ENCODE results near the gene SHKBP1. TPM values are rescaled to one million over a fixed set of nuclear protein-coding genes. Genes with fewer than 3 reads are reported as not detected.

The SHKBP1 gene
- total and polyA plus RNA-seq, 2 of the 13 experiments (the other 11 are each of a cell fraction or from before 2014, with no cell fraction given): 16.2 to 17.4 TPM

DNA sequence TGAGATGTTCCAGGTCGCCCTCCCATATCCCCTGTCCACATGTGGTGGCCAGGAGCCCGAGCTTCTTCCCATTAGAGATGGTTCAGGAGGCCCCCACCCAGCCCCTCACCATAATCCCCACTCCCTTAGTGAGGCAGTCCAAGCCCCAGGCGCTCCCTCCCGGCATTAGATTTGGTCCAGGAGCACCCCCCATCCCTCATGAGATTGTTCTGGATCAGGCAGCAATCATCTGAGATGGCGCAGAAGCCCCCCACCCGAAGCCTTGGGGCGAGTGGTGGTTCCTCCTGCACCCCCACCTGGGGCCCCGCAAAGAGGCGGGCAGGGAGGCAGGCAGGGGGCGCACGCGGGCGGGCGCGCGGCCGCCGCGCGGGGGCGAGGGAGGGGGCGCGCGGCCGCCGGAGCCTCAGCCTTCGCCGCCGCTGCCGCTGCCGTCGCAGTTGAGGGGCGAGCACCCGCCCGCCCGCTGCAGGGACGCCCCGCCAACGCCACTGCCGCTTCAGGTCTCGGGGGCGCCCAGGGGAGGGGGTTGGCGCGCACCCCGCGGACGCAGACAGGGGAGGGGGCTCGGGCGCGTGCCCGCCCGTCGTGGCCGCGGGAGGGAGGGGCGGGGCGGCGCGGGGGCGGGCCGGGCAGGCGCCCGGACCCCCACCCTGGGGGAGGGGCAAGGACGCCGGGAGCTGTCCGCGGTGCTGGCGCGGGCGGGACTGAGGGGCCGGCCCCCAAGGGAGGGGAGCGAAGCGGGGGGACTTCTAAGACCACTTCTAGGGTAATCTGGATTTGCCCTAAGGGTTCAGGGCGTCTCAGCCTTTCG, 46.4 kb upstream of the SHKBP1 start:
- Histone ChIP-seq H3K4me1 (ENCODE audit: insufficient read depth, low read length) (peaks cover 27% of the 10 kb centered on the region), H3K36me3 (replicated peaks in 1 of 2; ENCODE audit: control insufficient read depth in 1 of 2, insufficient read depth in 2 of 2, low read length in 2 of 2) (no peaks in the 10 kb centered on the region), H3K9me3 (ENCODE audit: low read length) (no peaks in the 10 kb centered on the region), H3K27me3 (ENCODE audit: control insufficient read depth in 1 of 2, insufficient read depth in 2 of 2, low read length in 2 of 2) (no peaks in the 10 kb centered on the region; a peak in 1 of 5 replicates), H3K4me3 (replicated peaks in 1 of 3; ENCODE audit: insufficient read depth in 1 of 3, low read depth in 2 of 3, low read length in 3 of 3) (peak overlapping the region; percentile 44 to 65 (median 51); a peak in 4 of 6 replicates), H3K4me2 (ENCODE audit: low read depth, low read length) (peak overlapping the region; percentile 85), H2AFZ (ENCODE audit: low read length) (no peak overlapping the region), H3K27ac (ENCODE audit: extremely low read length, insufficient read depth, low read length) (no peak overlapping the region), H3K79me2 (ENCODE audit: insufficient read depth, low read length) (no peaks in the 10 kb centered on the region), H3K9ac (ENCODE audit: insufficient read depth, low read depth, low read length) (no peak overlapping the region), H4K20me1 (ENCODE audit: insufficient read depth, low read length) (no peaks in the 10 kb centered on the region)
- DNase-seq (ENCODE audit: low spot score) (no peak), FAIRE-seq (no peak), ATAC-seq (no peak)
- BruUV-seq (replicated peaks): no TSS peak
- in situ Hi-C loops (cut with HindIII; ENCODE audit: extremely low pct_ligation_motif_present, low pct_unique_long_range_greater_than_20kb): loop anchor here (5.0 kb wide), 1 partner anchor 72 kb away; the partner anchor contains the start of gene LTBP4
- WGBS (ENCODE audit: low lambda C conversion rate): 24% methylated on average over 4 of the region's 75 CpGs
- CTCF ChIA-PET (ENCODE audit: low intra/inter-chr PET ratio, low total read pairs): interaction anchor here (2.6 kb wide), 1 partner anchor 104 kb away, joined by 9 read pairs; no protein-coding TSS in a partner anchor
- POLR2A ChIA-PET: interaction anchor here (1.1 kb wide), 1 partner anchor 187 kb away, joined by 3 read pairs; the partner anchor contains the start of genes COQ8B and ITPKC
- intact Hi-C loops (cut with micrococcal nuclease; ENCODE audit: unreplicated experiment): no loop called here
- TF ChIP-seq, protein P1, sequence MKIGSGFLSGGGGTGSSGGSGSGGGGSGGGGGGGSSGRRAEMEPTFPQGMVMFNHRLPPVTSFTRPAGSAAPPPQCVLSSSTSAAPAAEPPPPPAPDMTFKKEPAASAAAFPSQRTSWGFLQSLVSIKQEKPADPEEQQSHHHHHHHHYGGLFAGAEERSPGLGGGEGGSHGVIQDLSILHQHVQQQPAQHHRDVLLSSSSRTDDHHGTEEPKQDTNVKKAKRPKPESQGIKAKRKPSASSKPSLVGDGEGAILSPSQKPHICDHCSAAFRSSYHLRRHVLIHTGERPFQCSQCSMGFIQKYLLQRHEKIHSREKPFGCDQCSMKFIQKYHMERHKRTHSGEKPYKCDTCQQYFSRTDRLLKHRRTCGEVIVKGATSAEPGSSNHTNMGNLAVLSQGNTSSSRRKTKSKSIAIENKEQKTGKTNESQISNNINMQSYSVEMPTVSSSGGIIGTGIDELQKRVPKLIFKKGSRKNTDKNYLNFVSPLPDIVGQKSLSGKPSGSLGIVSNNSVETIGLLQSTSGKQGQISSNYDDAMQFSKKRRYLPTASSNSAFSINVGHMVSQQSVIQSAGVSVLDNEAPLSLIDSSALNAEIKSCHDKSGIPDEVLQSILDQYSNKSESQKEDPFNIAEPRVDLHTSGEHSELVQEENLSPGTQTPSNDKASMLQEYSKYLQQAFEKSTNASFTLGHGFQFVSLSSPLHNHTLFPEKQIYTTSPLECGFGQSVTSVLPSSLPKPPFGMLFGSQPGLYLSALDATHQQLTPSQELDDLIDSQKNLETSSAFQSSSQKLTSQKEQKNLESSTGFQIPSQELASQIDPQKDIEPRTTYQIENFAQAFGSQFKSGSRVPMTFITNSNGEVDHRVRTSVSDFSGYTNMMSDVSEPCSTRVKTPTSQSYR (CRISPR knock-in tag; IDR thresholded peaks at IDR 0.05; ENCODE audit: borderline replicate concordance): peak; percentile 49; the same call in 1 of the 2 replicates
- TF ChIP-seq ZNF547 (CRISPR knock-in tag; IDR thresholded peaks at IDR 0.05) (0 out of 2 replicates have a peak, but pooled peaks have one; percentile 48), TBL1XR1 (IDR thresholded peaks at IDR 0.05; ENCODE audit: borderline replicate concordance, low read length, partially characterized antibody) (no peak), MATR3 (CRISPR knock-in tag; IDR thresholded peaks at IDR 0.05) (no peak), SALL1 (CRISPR knock-in tag; IDR thresholded peaks at IDR 0.05) (peak; percentile 39; the same call in 1 of the 2 replicates), KLF16 (CRISPR knock-in tag; IDR thresholded peaks at IDR 0.05) (0 out of 4 replicates have a peak, but pooled peaks of 1 of the 2 experiments have one; percentile 45)
- TF ChIP-seq, protein P2, sequence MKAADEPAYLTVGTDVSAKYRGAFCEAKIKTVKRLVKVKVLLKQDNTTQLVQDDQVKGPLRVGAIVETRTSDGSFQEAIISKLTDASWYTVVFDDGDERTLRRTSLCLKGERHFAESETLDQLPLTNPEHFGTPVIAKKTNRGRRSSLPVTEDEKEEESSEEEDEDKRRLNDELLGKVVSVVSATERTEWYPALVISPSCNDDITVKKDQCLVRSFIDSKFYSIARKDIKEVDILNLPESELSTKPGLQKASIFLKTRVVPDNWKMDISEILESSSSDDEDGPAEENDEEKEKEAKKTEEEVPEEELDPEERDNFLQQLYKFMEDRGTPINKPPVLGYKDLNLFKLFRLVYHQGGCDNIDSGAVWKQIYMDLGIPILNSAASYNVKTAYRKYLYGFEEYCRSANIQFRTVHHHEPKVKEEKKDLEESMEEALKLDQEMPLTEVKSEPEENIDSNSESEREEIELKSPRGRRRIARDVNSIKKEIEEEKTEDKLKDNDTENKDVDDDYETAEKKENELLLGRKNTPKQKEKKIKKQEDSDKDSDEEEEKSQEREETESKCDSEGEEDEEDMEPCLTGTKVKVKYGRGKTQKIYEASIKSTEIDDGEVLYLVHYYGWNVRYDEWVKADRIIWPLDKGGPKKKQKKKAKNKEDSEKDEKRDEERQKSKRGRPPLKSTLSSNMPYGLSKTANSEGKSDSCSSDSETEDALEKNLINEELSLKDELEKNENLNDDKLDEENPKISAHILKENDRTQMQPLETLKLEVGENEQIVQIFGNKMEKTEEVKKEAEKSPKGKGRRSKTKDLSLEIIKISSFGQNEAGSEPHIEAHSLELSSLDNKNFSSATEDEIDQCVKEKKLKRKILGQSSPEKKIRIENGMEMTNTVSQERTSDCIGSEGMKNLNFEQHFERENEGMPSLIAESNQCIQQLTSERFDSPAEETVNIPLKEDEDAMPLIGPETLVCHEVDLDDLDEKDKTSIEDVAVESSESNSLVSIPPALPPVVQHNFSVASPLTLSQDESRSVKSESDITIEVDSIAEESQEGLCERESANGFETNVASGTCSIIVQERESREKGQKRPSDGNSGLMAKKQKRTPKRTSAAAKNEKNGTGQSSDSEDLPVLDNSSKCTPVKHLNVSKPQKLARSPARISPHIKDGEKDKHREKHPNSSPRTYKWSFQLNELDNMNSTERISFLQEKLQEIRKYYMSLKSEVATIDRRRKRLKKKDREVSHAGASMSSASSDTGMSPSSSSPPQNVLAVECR (CRISPR knock-in tag; IDR thresholded peaks at IDR 0.05; ENCODE audit: borderline replicate concordance): peak; percentile 40; the same call in 1 of the 2 replicates
- TF ChIP-seq, protein P3, sequence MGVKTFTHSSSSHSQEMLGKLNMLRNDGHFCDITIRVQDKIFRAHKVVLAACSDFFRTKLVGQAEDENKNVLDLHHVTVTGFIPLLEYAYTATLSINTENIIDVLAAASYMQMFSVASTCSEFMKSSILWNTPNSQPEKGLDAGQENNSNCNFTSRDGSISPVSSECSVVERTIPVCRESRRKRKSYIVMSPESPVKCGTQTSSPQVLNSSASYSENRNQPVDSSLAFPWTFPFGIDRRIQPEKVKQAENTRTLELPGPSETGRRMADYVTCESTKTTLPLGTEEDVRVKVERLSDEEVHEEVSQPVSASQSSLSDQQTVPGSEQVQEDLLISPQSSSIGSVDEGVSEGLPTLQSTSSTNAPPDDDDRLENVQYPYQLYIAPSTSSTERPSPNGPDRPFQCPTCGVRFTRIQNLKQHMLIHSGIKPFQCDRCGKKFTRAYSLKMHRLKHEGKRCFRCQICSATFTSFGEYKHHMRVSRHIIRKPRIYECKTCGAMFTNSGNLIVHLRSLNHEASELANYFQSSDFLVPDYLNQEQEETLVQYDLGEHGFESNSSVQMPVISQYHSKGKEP (CRISPR knock-in tag; IDR thresholded peaks at IDR 0.05): no peak
